Measurements from ENCODE around the gene CPNE2. TPM values are rescaled to one million over a fixed set of nuclear protein-coding genes. Genes with fewer than 3 reads are reported as not detected.

CPNE2 gene
- polyA plus RNA-seq, 4 donors = 33.2 to 50.3 (median 38.2) TPM

- no peak for DNase-seq (ENCODE audit: low read depth in 4 of 4, low spot score in 3 of 4)
These were observed 48.7 kb downstream of the CPNE2 start for GRCh38 chr16:57140931-57141668.

GRCh38 chr16:57141822-57142631 lies 49.6 kb downstream of the CPNE2 start:
- DNase-seq (ENCODE audit: low read depth in 4 of 4, low spot score in 3 of 4) = no peak

DNA sequence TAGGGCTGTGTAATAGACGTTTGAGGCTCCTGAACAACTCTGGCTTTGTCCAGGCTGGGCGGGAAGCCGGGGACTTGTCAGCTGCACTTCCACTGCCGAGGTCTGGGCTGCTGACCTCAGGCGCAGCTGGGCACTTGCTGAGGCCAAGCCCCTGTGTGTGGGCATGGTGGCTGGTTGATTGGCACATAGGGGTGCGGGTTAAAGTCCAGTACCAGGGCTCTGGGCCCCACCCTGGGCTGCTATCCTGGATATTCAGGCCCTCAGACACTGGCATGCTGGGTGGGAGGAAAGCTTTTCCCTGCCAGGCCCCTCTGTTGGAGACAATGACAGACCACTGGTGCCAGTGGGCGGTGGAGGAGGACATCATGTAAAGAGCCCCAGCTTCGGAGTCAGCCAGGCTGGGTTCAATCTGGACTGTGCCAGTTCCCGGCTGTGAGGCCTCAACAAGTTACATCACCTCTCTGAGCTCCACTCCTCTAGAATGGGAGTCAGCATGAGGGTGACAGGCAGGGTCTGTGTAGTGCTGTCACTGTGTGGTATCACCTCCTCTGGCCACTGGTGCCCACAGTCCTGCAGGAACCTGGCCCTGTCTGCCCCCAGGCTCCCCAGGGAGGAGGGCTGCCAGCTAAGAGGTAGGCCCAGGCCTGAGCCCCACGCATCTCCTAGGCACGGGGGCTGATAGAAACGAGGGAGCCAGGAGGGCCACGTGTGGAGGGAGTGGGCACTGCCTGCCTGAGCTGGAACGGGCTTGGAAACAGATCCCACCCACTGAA lies 51.0 kb downstream of the CPNE2 start:
- no peak for DNase-seq (ENCODE audit: low read depth in 4 of 4, low spot score in 3 of 4)

- DNase-seq (ENCODE audit: low read depth in 4 of 4, low spot score in 3 of 4) = no peak
These were observed 51.6 kb downstream of the CPNE2 start for GRCh38 chr16:57144027-57144426.

GRCh38 chr16:57145046-57146021 lies 53.0 kb downstream of the CPNE2 start:
- DNase-seq (ENCODE audit: low read depth in 4 of 4, low spot score in 3 of 4) = no peak

GRCh38 chr16:57146040-57146647 lies 53.8 kb downstream of the CPNE2 start:
- DNase-seq (ENCODE audit: low read depth in 4 of 4, low spot score in 3 of 4) = no peak

DNA sequence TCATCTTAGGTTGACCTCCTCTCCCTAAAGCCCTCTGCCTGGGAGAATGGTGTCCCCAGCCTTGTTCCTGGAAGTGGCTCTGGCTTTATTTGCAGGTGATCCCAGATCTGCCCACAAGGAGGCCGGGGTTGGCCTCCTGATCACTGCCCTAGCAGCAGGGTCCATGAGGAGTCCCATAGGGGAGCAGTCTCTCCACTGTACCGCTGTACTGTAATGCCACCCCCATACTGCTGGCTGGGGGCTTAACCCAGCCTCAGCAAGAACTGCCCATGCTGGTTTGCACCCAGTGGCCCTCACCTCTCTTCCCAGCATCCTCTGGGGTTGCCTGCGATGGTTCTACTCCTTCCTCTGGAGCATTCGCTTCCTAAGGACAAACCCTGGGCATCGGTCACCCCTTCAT lies 54.4 kb downstream of the CPNE2 start:
- no peak for DNase-seq (ENCODE audit: low read depth in 4 of 4, low spot score in 3 of 4)

- DNase-seq (ENCODE audit: low read depth in 4 of 4, low spot score in 3 of 4) = peak in 1 of 4 donors; percentile 39
These were observed 55.2 kb downstream of the CPNE2 start for GRCh38 chr16:57147381-57148221.

- DNase-seq (ENCODE audit: low read depth in 4 of 4, low spot score in 3 of 4) = no peak
These were observed 56.1 kb downstream of the CPNE2 start for GRCh38 chr16:57148481-57148880.

DNA sequence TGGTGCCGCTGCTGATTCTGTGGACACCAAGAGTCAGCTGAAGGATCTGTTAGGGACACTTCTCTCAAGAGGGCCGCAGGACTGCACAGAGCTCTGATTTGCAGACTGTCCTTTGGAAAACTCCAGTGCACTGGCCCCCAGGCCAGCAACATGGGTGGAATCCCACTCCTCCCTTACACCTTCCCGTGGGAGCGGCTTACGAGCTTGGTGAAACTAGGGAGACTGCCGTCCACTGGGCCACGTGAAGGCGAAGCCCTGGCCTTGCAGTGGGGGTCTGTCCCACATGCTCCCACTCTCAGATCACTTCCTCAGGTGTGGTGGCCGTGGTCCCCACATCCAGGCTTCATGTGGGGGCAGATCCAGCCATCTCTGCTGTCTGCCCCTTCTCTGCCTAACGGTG lies 57.0 kb downstream of the CPNE2 start:
- no peak for DNase-seq (ENCODE audit: low read depth in 4 of 4, low spot score in 3 of 4)

DNA sequence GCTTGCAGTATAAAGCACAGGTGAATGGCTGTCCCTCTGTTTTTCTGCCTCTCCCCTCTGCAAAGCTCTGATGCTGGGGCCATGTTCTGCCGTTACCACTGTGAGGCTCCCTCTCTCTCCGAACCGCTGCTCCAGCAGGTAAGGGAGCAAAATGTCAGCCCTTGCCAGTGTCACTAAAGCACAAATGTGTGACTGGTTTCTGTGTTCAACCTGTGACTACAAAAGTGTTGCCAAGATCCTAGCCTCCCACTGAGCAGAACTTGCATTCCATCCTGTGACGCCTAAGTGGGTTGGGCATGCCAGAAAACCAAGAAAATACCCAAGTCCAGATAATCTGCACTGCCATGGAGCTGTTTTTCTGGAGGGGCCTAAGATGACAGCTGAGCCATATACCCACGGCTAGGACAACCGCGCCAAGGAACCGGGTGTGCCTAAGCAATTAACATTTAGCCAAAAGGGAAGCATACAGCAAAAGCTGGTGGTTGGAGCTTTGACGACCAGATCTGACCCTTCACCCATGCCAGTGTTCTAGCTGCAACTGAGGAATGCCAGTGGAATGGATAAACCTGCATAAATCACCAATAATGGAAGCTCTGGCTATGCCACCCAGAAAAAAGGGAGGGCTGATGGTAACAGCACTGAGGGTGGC lies 58.4 kb downstream of the CPNE2 start:
- no peak for DNase-seq (ENCODE audit: low read depth in 4 of 4, low spot score in 3 of 4)

- DNase-seq (ENCODE audit: low read depth in 4 of 4, low spot score in 3 of 4) = no peak
These were observed 59.0 kb downstream of the CPNE2 start for GRCh38 chr16:57151369-57151768.

DNA sequence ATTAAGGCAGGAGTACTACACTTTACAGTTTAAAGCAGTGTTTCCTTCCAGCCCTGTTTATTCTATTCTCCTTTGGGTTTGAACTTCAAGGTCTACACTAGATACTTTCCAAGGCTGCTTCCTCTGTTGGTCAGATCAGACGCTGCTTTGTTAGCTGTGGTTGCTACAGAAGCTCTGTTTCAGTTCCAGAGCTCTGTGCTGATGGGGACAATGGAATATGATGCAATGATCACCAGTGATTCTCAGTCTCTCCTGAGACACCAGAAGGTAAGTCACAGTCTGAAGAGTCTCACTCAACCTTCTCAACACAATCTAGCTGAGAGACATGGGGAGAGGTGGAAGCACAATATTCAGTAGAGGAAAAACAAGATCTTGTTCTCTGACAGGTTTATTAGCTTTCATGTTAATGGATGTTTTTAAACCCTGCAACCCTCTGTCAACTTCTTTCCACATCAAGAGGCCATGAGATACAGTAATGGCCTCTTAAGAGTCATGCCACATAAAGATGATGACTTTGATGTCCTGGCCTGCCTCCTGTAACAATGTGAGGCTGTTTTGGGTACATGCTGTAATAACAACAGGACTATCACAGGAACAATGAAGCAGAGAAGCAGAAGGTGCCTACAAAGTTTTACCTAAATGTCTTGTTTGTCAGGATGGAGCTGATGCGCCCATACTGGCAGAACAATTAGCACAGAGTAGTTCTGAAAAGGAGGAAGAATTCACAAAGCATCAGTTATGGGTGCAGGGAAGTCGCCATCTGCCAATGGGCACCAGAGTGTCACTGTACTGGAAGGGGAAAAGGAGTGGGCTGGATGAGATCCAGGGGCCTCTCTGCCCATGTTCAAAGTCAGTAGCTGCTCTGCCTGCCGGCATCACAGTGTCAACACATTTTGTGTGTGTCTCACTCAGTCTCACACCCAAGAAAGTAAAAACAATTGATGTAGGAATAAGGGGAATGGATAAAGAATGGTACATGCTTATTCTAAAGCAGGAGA lies 60.0 kb downstream of the CPNE2 start:
- no peak for DNase-seq (ENCODE audit: low read depth in 4 of 4, low spot score in 3 of 4)

- no peak for DNase-seq (ENCODE audit: low read depth in 4 of 4, low spot score in 3 of 4)
These were observed 61.5 kb downstream of the CPNE2 start for GRCh38 chr16:57153841-57154240.

- DNase-seq (ENCODE audit: low read depth in 4 of 4, low spot score in 3 of 4) = no peak
These were observed 63.4 kb downstream of the CPNE2 start for GRCh38 chr16:57155702-57156350.

DNA sequence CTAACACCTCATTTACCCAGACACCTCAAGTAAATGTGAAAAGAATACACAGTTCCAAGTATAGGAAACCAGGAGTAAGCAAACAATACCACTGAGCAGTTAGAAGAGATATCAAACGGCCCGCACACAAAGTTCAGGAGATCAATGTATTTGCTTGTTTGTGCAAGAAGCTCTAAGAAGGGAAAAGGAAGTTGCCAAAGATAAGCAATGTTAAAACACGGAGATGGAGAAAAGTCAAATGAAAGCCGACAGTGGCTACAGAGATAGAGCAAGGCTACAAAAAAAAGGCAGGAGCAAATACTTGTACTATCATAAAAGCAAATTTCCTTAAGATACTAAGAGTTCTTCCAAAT lies 63.9 kb downstream of the CPNE2 start:
- no peak for DNase-seq (ENCODE audit: low read depth in 4 of 4, low spot score in 3 of 4)

DNA sequence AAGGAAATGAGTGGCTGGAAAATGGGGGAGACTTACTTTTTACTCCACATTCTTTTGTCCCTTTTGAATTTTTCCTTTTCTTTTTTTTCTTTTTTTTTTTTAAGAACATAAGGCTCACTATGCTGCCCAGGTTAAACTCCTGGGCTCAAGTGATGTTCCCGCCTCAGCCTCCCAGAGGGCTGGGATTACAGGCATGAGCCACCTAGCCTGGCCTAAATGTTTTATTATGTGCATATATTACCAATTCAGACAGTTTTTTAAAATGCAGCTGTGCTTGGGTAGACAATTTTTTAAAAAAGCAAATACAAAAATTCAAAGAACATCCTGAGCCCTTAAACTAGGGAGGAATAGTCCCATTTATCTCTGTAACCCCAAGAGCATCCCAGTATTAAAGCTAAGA lies 65.2 kb downstream of the CPNE2 start:
- DNase-seq (ENCODE audit: low read depth in 4 of 4, low spot score in 3 of 4) = no peak
